A549 (cell line): Measurements from ENCODE around the gene REXO5. TPM values are rescaled to one million over a fixed set of nuclear protein-coding genes. Genes with fewer than 3 reads are reported as not detected.

Experiments
- ATAC-seq, 2 experiments: fragments of 200-7000 bp in 1 of 2; fragments of >200 bp in 1 of 2; cut with Nextera tagmentation in 1 of 2; cut with Tn5 transposase in 1 of 2; 3 replicates each; pipeline versions ENCODE4 v1.8.0 to v1.9.1; 2018 to 2020; ENCODE audit warnings: mild to moderate bottlenecking in 1 of 2, moderate library complexity in 1 of 2
- CTCF ChIA-PET: fragments of 300-600 bp; sonication (Branson Sonifier 250); formaldehyde crosslinking; extraction: SDS; loops from one replicate; lab custom pipeline; 2021; ENCODE audit warnings: antibody characterized with exemption, inconsistent platforms; lab: Yijun Ruan, JAX
- POLR2A ChIA-PET: fragments of 350-600 bp; formaldehyde crosslinking; extraction: SDS; loops from one replicate; lab custom pipeline; 2021; ENCODE audit warnings: antibody characterized with exemption, inconsistent platforms; lab: Yijun Ruan, JAX
- DNase-seq, 2 experiments: peaks; one replicate each; pipeline versions ENCODE4 v3.0.0 to v3.0.0-alpha.2; 2011 to 2016; ENCODE audit warnings: low read depth in 1 of 2, low spot score in 1 of 2
- FAIRE-seq: peaks from 2 replicates; lab custom pipeline; 2011; peaks lifted over from hg19 to GRCh38; lab: Jason Lieb, UNC
- H3K27ac ChIP-seq, 2 experiments: fragments of >200 bp; sonication (Bioruptor Twin); formaldehyde crosslinking; 3 replicates each; pipeline ENCODE4 v1.5.1; 2016 to 2017
- H3K4me1 ChIP-seq: fragments of >200 bp; sonication (Bioruptor Twin); formaldehyde crosslinking; 3 replicates; pipeline ENCODE4 v1.6.1; 2016
- H3K4me2 ChIP-seq: fragments of >200 bp; sonication (Bioruptor Twin); formaldehyde crosslinking; 3 replicates; pipeline ENCODE4 v1.6.1; 2016
- H3K4me3 ChIP-seq: fragments of >200 bp; sonication (Bioruptor Twin); formaldehyde crosslinking; 3 replicates; pipeline ENCODE4 v1.5.1; 2016
- H3K9me3 ChIP-seq: fragments of >200 bp; sonication (Bioruptor Twin); formaldehyde crosslinking; 3 replicates; pipeline ENCODE4 v1.6.1; 2016
- BCL3 ChIP-seq: fragments of >200 bp; sonication (Bioruptor Twin); formaldehyde crosslinking; IDR thresholded peaks from 3 replicates; pipeline ENCODE4 v1.6.1; 2016
- BHLHE40 ChIP-seq: IDR thresholded peaks from 2 replicates; pipeline ENCODE4 v1.6.1; 2012; ENCODE audit warnings: low read depth, low read length, inconsistent platforms
- CBX8 ChIP-seq: fragments of 200-600 bp; sonication (generic); IDR thresholded peaks from 2 replicates; pipeline ENCODE4 v1.6.1; 2016
- CHD2 ChIP-seq: fragments of 150-350 bp; IDR thresholded peaks from 2 replicates; pipeline ENCODE4 v1.6.1; 2014; ENCODE audit warnings: low read length; ENCODE audit not compliant: partially characterized antibody
- EP300 ChIP-seq, 2 experiments: fragments of >200 bp; sonication (Bioruptor Twin); formaldehyde crosslinking; IDR thresholded peaks; 2 replicates in 1 of 2; 3 replicates in 1 of 2; pipeline ENCODE4 v1.6.1; 2016 to 2017
- ESRRA ChIP-seq: fragments of 150-350 bp; IDR thresholded peaks from 2 replicates; pipeline ENCODE4 v1.6.1; 2014; ENCODE audit warnings: mild to moderate bottlenecking, low read length, borderline replicate concordance
- GATA3 ChIP-seq: IDR thresholded peaks from 2 replicates; pipeline ENCODE4 v1.6.1; 2012; ENCODE audit warnings: borderline replicate concordance
- HDAC2 ChIP-seq: fragments of 200-600 bp; sonication (generic); IDR thresholded peaks from 2 replicates; pipeline ENCODE4 v1.6.1; 2016
- HES2 ChIP-seq: fragments of >200 bp; sonication (Bioruptor Twin); formaldehyde crosslinking; IDR thresholded peaks from 2 replicates; pipeline ENCODE4 v1.6.1; 2016
- HOXB13 ChIP-seq: fragments of 250-450 bp; sonication (Bioruptor Pico); IDR thresholded peaks from 2 replicates; pipeline ENCODE4 v1.5.0; 2020; ENCODE audit warnings: low read depth, mild to moderate bottlenecking, moderate library complexity
- KDM1A ChIP-seq: fragments of 200-600 bp; sonication (generic); IDR thresholded peaks from 2 replicates; pipeline ENCODE4 v1.6.1; 2016; ENCODE audit warnings: low read depth, mild to moderate bottlenecking
- MYC ChIP-seq: IDR thresholded peaks from 2 replicates; pipeline ENCODE4 v1.6.1; 2012; ENCODE audit warnings: mild to moderate bottlenecking, inconsistent platforms, low read length, improper control_type of control experiment, borderline replicate concordance
- NFE2L2 ChIP-seq: fragments of 150-350 bp; conservative IDR thresholded peaks from 2 replicates; pipeline ENCODE4 v1.6.1; 2014; ENCODE audit warnings: low read length
- NR3C1 ChIP-seq: fragments of >200 bp; sonication (Bioruptor Twin); formaldehyde crosslinking; IDR thresholded peaks from 3 replicates; pipeline ENCODE4 v1.6.1; 2017
- PBX3 ChIP-seq: IDR thresholded peaks from 2 replicates; pipeline ENCODE4 v1.6.1; 2012
- PHF8 ChIP-seq: fragments of 200-600 bp; sonication (generic); IDR thresholded peaks from 2 replicates; pipeline ENCODE4 v1.6.1; 2016; ENCODE audit warnings: low read depth, mild to moderate bottlenecking, antibody characterized with exemption, moderate library complexity, borderline replicate concordance
- POLR2A ChIP-seq: IDR thresholded peaks from 2 replicates; pipeline ENCODE4 v1.6.1; 2012; ENCODE audit warnings: mild to moderate bottlenecking, low read length
- RCOR1 ChIP-seq: fragments of 150-350 bp; IDR thresholded peaks from 2 replicates; pipeline ENCODE4 v1.6.1; 2014; ENCODE audit warnings: antibody characterized with exemption, low read length, low read depth
- SMC3 ChIP-seq: fragments of >200 bp; sonication (Bioruptor Twin); formaldehyde crosslinking; IDR thresholded peaks from 3 replicates; pipeline ENCODE4 v1.6.1; 2018; ENCODE audit warnings: inconsistent platforms
- SREBF2 ChIP-seq: fragments of 450-650 bp; IDR thresholded peaks from 2 replicates; pipeline ENCODE4 v1.6.1; 2014; ENCODE audit warnings: mild to moderate bottlenecking, moderate library complexity
- TFCP2L1 ChIP-seq: fragments of 250-450 bp; sonication (Bioruptor Pico); IDR thresholded peaks from 2 replicates; pipeline ENCODE4 v1.5.0; 2021; ENCODE audit warnings: mild to moderate bottlenecking
- TP53 ChIP-seq: fragments of 250-450 bp; sonication (Bioruptor Pico); IDR thresholded peaks from 2 replicates; pipeline ENCODE4 v1.5.0; 2021; ENCODE audit warnings: mild to moderate bottlenecking, moderate library complexity
- USF2 ChIP-seq: fragments of 450-650 bp; IDR thresholded peaks from 2 replicates; pipeline ENCODE4 v1.6.1; 2014; ENCODE audit warnings: antibody characterized with exemption
- ZC3H11A ChIP-seq: fragments of 450-650 bp; IDR thresholded peaks from 2 replicates; pipeline ENCODE4 v1.6.1; 2014; ENCODE audit warnings: antibody characterized with exemption, mild to moderate bottlenecking
- ZSCAN20 ChIP-seq: fragments of 250-450 bp; sonication (Bioruptor Pico); IDR thresholded peaks from 2 replicates; pipeline ENCODE4 v1.8.0; 2022; ENCODE audit warnings: mild to moderate bottlenecking, moderate library complexity
- WGBS: methylation state at CpG from one replicate; pipeline ENCODE4 v1.1.6; 2017; ENCODE audit errors: missing lambda C conversion rate; 5-methylcytosine and 5-hydroxymethylcytosine counted together
- polyA plus RNA-seq, 4 experiments: library from polyadenylated mRNA; depleted of rRNA in 3 of 4; stranded (reverse); fragments of >200 nt; fragmentation: RNase III in 1 of 4; extraction: RNeasy Plus Mini Kit Qiagen cat#74134 plus additional on column Dnase treatment in 1 of 4; gene quantifications; 2 replicates in 3 of 4; 3 replicates in 1 of 4; pipeline ENCODE4 v1.2.3, GENCODE V29; 2011 to 2017

The REXO5 gene
- polyA plus RNA-seq, 2 of the 4 experiments (the other 2 are of a cell fraction), result 4.0 to 5.1 TPM

- WGBS, result 76% methylated on average over 10 of the region's 10 CpGs
- no peak for FAIRE-seq
These were observed 5.6 kb downstream of the REXO5 start for GRCh38 chr16:20811889-20812439.

GRCh38 chr16:20812510-20812909, 6.2 kb downstream of the REXO5 start:
- POLR2A ChIA-PET, result no interaction called here
- Histone ChIP-seq H3K4me2 (no peak overlapping the region), H3K4me3 (no peak overlapping the region), H3K4me1 (peaks cover 5% of the 10 kb centered on the region; the same call in 1 of the 3 replicates), H3K27ac (no peak overlapping the region), H3K9me3 (no peaks in the 10 kb centered on the region)
- CTCF ChIA-PET, result interaction anchor here (1.4 kb wide), 1 partner anchor 271 kb away, joined by 3 read pairs; no protein-coding TSS in a partner anchor
- DNase-seq, result no peak
- TF ChIP-seq PHF8, result no peak
- no peak for TF ChIP-seq SREBF2
- no peak for TF ChIP-seq POLR2A
- TF ChIP-seq EP300 (IDR thresholded peaks at IDR 0.05), result no peak
- TF ChIP-seq GATA3, result no peak
- TF ChIP-seq ZSCAN20 (CRISPR knock-in tag), result no peak
- TF ChIP-seq NR3C1, result no peak
- no peak for TF ChIP-seq TFCP2L1 (CRISPR knock-in tag)
- TF ChIP-seq HES2, result no peak
- no peak for TF ChIP-seq TP53
- TF ChIP-seq HDAC2, result no peak
- no peak for TF ChIP-seq BCL3
- no peak for TF ChIP-seq MYC
- TF ChIP-seq ZC3H11A, result no peak
- FAIRE-seq, result no peak
- ATAC-seq, result no peak
- WGBS, result 86% methylated on average over 2 of the region's 2 CpGs

More at GRCh38 chr16:20811889-20812439, 5.6 kb downstream of the REXO5 start:
- no peak for ATAC-seq
- no peak for TF ChIP-seq ESRRA
- no peak for TF ChIP-seq PBX3
- TF ChIP-seq, all 56 proteins: peak for 0
- CTCF ChIA-PET, result interaction anchor here (1.4 kb wide), 1 partner anchor 271 kb away, joined by 3 read pairs; no protein-coding TSS in a partner anchor
- Histone ChIP-seq H3K9me3 (no peaks in the 10 kb centered on the region), H3K4me3 (no peak overlapping the region), H3K4me1 (peaks cover 7% of the 10 kb centered on the region; the same call in 1 of the 3 replicates), H3K4me2 (no peak overlapping the region), H3K27ac (no peak overlapping the region)
- POLR2A ChIA-PET, result no interaction called here
- no peak for DNase-seq

- FAIRE-seq, result no peak
- H3K27ac ChIP-seq, result no peak overlapping the region
These were observed 8.5 kb downstream of the REXO5 start for GRCh38 chr16:20814784-20815183.

More at GRCh38 chr16:20814784-20815183, 8.5 kb downstream of the REXO5 start:
- TF ChIP-seq RCOR1 (no peak), CHD2 (no peak), EP300 (IDR thresholded peaks at IDR 0.05) (no peak), KDM1A (no peak), HOXB13 (CRISPR knock-in tag) (no peak), USF2 (no peak), NFE2L2 (no peak), SMC3 (no peak), CBX8 (no peak), BHLHE40 (no peak)
- ATAC-seq (no peak), DNase-seq (no peak)
- POLR2A ChIA-PET, result no interaction called here
- Histone ChIP-seq H3K4me2 (no peak overlapping the region), H3K9me3 (no peaks in the 10 kb centered on the region), H3K4me3 (no peak overlapping the region), H3K4me1 (no peaks in the 10 kb centered on the region)
- 91% methylated on average over 4 of the region's 4 CpGs for WGBS
- CTCF ChIA-PET, result interaction anchor here (2.6 kb wide), 1 partner anchor 35 kb away, joined by 12 read pairs; no protein-coding TSS in a partner anchor
